ENCODE data around the gene GNAS.

Gene GNAS

DNA sequence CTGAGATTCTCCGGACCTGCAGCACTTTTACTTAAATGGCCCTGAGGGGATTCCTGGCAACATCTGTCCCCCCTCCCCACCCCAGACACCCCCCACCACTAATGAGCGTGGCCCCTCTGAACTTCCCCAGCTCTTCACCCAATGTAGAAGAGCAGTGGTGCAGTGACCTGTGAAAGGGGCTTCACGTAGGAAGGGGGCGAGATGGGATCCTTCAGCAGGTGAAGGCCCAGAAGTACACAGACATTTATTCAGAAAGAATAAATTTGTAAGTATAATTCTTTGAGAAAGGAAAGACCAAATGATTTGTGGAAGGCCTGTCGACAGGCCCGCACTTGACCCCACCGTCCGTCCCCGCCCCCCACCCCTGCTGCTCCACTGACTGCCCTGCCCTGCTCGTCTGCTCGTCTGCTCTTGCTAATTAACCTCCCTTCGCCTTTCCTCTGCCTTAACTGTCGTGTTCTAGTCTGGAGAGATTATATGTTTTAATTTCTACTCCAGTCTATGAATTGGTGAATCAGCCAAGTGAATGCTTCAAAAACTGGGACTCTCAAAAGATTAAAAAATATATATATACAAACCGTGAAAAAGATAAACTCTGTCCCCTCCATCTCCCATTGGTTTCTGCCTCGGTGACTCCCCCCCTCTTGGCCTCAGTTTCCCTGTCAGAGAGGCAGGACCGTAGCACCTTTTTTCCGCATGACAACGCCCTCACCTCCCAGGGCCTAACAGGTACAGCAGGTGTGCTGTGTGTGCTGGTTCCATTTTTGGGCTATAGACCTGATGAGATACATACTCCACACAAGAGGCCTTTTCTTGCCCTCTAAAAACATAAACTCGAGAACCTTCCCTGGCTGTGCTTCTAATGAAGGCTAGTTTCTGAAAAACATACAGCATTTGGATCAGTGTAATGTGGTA lies 49.2 kb downstream of the GNAS start:
- DNase-seq, result no peak

DNA sequence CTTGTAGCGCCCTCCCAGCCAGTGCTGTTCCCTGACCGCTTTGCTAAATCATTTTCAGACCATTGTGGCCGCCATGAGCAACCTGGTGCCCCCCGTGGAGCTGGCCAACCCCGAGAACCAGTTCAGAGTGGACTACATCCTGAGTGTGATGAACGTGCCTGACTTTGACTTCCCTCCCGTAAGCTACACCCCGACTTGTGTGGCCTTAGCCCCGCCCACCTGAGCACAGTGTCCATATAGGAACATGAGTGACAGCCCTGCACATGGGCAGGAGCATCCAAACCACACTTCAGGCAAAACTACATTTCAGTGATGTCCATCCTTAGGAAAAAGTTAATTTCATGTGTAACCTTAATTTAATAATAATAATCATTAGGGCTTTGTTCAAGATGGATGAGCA lies 51.1 kb downstream of the GNAS start:
- no peak for DNase-seq

DNA sequence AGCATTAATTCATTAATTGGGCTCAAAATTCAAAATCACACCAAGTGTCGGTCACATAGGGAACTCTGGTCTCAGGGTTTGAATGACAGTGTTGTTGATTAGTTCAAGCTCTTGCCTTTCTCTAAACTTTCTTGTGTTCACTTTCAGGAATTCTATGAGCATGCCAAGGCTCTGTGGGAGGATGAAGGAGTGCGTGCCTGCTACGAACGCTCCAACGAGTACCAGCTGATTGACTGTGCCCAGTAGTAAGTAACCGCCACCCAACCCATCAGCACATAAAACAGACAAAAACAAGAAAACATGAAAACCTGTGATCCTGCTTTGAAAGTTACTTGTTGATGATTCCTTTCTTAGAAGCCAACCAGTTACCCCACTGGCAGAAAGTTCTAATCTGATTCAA lies 52.7 kb downstream of the GNAS start:
- no peak for DNase-seq

DNA sequence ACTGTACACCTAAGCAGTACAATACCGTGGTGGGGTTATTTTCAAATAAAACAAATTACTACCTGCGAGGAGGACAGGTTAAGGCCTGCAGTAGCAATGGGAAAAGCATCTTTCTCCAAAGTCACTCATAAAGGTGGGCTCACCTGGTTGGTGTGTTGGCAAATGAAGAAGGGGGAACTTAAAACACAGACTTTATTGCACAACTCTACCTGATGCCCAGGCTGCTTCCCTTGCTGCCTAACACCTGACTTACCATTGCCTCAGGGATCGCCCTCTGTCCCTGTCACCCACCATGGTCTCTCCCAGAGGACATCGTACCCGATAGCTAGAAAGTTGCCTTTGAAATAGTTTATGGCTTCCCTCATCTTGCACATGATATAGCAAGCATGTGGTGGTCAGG lies 53.6 kb downstream of the GNAS start:
- DNase-seq, result no peak

DNA sequence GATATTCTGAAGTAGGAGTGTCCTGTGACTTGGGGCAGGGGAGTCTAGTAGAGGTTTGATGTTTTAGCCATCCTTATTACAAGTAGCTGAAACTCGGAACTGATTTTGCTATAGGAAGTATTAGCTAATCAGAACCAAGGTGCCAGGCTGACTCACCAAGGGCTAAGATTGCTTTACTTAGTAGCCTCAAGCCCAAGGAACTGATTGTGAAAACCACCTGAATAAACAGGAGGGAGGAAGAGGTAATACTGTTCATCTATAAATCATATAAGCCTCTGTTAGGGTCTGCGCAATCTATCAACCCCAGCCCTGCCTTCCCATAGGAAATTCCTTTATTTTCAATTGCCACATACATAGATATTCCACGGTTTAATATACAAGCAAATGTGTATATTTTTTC lies 54.4 kb downstream of the GNAS start:
- DNase-seq, result peak; percentile 51

DNA sequence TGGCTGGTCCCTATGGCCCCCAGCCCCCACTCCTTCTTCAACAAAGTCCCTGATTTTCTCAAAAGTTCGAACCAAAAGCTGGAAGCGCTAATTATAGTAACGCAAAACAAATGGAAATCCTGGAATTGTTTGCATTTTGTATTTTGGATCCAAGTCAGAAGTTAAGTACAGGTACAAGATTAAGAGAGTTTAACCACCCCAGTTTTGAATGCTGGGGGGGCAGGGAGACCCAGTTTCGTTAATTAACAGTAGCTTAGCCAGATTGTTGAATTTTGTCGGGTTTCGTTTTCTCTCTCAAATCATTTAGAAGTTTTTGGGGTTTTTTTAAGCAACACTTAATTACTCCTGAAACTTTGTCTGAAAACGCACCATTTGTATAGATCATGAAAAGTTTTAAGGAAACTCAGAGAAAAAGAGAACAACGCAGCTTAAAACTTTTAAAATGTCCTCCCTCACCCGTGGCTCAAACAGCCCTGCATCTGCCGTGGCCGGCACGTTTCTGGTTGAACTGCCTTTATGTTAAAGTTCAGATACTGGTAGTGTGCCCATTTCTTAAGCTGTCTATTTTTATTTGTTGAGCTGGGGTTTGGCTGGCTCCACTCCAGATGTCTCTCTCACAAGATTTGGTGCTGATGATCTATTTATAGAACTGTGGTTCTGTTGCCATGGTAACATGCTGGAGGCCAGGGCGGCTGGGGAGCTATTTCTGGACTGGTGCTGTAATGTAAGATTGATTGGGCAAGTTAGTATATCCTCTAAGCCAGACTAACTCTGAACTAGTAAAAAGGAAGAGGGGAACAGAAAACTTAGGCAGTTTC lies 55.0 kb downstream of the GNAS start:
- peak; percentile 87 for DNase-seq

DNA sequence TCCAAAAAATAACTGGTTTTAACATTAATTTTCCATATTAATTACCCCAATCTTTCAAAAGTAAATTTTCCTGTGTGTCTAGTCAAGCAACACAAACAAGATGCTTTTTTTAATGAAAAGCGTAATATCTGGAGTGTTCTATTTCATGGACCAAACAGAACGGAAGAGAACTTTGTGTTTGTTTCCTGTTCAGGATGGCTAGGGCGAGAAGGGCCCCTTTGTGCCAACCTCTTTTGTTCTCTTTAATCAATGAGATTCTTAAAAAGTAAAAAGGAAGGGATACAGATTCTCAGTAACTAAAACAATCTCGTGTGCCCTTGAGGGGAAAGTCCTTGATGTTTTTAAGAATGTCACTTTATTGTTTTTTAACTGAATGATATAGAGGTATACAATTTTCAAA lies 55.7 kb downstream of the GNAS start:
- no peak for DNase-seq

DNA sequence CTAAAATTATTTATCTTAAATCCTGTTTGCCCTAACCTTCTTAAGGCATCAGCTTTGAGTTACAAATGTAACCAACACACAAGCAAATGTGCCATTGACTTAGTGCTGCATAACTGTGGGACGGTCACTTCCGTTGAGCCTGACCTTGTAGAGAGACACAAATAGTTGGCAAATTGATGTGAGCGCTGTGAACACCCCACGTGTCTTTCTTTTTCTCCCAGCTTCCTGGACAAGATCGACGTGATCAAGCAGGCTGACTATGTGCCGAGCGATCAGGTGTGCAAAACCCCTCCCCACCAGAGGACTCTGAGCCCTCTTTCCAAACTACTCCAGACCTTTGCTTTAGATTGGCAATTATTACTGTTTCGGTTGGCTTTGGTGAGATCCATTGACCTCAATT lies 56.4 kb downstream of the GNAS start:
- DNase-seq, result no peak

DNA sequence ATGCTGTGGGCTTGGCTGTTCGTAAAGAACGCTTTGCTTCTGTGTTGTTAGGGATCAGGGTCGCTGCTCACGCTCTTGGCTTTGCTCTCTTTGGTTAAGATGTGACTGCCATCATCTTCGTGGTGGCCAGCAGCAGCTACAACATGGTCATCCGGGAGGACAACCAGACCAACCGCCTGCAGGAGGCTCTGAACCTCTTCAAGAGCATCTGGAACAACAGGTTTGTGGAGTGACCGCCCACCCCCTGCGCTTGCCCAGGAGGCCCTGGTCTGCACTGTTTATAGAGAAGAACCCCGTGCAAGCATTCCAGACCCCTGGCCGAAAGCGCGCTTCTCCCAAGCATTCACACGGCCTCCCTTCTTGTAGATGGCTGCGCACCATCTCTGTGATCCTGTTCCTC lies 57.1 kb downstream of the GNAS start:
- no peak for DNase-seq

DNA sequence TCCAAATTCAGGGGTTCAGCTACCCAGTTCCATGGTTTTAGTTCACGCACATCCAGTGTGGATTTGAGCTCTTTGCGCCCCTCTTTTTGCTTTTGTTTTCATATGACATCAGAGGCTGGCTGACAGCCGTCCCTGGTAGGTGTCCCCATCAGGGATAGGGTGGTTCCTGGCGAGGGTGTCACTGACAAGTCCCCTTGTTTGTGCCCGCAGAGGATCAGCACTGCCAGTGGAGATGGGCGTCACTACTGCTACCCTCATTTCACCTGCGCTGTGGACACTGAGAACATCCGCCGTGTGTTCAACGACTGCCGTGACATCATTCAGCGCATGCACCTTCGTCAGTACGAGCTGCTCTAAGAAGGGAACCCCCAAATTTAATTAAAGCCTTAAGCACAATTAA lies 58.0 kb downstream of the GNAS start:
- no peak for DNase-seq

DNA sequence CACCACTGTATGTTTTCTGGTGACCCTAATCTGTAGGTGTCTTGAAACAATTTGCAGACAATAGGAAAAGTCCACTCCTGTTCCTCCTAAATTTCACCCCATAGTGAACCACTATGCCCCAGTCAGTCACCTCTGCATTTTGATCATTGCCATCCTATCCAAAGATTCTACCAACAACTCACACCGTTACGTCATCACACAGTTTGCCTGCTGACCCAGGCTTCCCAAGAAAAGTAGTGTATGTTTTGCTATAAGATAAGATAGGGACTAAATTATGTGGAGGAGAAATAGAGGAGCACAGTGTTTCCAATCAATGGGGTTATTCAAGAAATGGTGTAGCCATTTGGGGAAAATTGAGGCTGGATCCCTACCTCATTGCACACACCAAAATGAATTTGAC lies 58.8 kb downstream of the GNAS start:
- DNase-seq, result no peak

DNA sequence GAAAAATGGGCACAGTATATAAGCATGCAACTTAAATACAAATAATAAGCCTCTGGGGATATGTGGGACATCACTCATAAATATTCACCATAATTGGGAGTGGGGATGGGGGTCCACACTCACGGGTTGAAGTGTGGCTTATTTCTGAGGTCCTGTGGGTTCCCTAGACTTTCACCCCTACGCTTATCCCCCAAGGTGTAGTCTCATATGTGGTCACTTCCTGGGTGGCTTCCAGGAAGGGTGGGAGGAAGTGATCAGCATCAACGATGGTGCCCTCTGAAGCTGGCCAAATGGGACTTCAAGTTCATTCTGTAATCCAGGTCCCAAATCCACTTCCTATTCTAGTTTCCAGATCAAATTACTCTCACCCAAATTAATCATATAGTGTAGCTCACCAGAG lies 59.5 kb downstream of the GNAS start:
- DNase-seq, result no peak

DNA sequence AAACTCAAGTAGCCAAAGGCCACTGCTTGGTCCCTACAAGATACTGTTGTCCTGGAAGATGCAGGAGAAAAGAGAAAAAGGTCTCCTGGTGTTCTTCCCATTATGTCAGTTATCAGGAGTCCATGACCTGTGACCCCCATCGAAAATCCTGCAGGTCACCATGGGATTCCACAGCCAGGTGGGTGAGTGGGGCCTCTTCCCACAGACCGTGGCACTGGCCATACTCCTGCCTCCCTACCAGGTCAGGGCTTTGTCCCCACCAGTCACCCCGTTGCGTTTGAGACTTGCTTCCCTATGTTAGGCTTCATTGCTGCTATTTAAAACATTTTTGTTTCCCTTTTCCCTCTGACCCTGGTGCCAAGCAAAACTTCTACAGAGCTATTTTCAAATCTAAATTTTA lies 60.6 kb downstream of the GNAS start:
- DNase-seq, result no peak

DNA sequence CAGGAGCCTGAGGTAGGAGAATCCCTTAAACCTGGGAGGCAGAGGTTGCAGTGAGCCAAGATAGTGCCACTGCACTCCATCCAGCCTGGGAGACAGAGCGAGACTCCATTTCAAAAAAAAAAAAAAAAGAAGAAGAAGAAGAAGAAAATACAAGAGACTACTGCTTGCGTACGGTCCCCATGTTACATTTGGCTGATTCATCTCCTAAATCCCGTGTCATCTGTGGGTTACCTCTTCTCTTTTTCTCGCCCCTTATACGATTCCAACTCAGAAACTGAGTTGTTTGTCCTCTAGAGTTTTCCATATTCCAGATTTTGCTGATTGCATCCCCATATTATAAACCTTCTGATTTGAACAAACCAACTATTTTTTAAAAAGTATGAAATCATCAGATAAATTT lies 66.1 kb downstream of the GNAS start:
- no peak for DNase-seq

DNA sequence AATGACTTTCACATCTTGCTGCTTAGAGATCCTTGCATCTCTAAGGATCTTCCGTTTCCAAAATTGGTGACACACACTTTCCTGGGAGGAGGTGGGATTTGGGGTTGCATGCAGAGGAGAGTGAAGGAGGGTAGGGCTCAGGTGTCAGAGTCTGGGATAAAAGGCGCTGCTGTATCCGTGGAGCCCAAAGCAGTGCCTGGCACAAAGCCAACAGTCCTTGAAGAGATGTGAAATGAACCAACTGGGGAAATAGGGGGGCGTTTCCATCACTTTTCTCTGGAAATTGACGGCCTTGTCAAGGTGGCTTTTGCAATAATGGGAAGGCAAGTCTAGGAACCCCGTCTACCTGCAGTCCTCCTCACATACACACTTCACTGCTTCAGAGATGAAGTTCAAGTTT lies 69.0 kb downstream of the GNAS start:
- no peak for DNase-seq

DNA sequence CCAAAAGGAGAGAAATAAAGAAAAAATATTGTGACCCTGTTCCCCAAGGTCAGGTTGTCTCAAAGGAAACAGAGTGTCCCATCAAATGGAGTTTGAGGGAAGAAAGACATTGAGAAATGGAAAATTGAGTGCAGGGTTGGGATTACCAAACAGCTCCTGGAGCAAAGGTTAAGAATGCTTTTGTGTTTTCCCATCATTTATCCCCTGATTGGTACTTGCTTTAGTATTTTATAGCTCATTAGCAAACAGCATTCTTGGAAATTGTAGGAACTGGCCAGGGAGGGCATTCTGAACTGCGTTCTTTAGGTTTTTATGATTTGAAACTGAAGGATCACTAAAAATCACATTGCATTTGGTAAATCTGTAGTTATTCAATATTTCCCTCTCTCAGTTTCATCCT lies 69.5 kb downstream of the GNAS start:
- no peak for DNase-seq

DNA sequence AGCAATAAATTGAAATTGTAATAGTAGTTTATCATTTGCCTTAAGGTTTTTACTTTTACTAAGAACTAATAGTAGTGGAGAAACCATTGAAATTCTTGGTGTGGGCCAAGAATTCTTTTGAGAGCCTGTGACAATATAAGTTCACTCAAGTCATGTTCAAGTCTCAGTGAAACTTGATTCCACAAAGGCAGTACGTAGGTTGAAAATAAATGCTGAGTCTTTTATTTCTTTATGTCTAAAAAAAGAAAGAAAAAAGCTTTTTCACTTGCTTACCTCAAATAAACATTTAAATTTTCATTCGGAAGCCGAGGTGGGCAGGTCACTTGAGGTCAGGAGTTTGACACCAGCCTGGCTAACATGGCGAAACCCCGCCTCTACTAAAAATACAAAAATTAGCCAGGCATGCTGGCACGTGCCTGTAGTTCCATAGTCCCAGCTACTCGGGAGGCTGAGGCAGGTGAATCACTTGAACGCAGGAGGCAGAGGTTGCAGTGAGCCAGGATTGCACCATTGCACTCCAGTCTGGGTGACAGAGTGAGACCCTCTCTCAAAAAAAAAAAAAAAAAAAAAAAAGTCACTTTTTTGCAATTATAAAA lies 70.7 kb downstream of the GNAS start:
- DNase-seq, result no peak

DNA sequence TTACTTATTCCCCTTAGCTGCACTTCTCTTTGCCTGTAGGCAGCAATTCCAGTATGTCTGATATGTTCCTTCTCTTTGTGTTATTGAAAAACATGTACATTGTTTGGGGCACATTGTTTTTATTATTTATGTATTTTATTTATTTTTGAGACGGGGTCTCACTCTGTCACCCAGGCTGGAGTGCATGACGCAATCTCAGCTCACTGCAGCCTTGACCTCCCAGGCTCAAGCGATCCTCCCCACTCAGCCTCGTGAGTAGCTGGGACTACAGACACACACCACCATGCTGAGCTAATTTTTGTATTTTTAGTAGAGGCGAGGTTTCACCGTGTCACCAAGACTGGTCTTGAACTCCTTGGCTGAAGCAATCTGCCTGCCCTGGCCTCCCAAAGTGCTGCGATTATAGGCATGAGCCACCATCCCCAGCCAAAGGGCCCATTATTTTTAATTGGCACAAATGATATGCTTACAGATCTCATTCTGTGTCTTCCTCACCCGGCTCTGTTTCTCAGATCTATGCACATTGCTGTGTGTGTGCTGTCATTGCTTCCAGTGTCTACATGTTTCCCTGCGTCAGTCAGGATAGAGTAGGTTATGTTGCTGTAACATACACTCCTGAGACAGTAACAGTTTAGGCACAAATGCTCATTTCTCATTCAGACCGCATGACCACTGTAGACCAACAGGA lies 74.4 kb downstream of the GNAS start:
- no peak for DNase-seq

DNA sequence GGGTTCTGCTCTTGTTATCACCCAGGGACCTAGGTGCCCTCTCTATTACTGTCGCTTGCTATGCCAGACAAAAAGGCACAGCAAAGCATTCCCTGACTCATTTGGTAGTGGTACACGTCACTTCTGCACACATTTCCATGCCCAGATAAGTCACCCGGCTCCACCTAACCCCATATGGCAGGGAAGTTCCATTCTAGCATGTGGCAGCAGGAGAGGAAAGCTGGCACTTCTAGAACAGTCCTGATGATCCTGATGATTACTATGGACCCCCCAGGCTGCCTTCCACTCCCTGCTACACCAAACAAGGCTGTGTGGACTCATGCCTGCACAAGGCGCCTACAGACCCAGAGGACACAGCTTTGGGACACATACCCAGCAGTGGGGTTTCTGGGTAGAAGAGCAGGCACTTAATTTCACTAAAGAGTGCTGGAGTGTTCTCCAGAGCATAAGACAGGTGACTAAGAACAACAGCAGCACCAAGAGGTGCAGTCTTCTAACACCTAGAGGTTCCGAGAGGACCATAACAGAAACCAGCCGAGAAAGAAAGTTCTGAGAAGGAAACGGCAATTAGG lies 75.1 kb downstream of the GNAS start:
- DNase-seq, result no peak

DNA sequence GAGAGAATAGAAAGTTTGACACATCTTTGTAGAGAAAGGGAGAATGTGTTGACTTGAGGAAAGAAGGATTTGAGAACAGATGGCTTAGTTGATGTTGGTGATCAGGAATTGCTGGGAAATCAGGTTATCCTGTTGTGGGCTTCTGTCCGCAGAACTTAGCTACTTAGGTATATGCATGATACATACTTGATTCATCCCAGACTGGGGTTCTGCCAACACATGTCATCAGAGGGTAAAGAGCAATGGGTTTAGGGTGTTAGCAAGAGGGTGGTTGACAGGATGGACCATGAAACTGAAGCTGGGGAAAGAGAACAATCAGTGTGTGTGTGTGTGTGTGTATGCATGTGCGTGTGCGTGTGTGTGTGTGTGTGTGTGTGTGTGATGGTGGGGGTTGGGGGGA lies 78.0 kb downstream of the GNAS start:
- DNase-seq, result no peak

DNA sequence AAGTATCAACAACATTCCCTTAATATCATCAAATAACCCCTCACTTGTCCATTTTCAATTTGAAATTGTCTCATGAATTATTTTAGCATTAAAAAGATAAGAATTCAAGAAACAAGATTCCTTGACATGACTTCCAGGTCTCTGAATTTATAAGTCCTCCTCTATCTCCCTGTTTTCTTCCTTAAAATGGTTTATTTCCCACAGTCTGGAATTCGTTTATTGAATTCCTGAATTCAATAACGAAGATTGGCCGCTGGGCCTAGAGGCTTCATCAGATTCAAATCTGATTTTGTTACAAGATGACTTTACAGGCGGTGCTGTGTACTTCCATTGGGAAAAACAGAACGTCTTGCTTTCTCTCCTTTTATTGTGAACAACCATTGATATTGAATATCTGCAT lies 79.7 kb downstream of the GNAS start:
- DNase-seq, result no peak

DNA sequence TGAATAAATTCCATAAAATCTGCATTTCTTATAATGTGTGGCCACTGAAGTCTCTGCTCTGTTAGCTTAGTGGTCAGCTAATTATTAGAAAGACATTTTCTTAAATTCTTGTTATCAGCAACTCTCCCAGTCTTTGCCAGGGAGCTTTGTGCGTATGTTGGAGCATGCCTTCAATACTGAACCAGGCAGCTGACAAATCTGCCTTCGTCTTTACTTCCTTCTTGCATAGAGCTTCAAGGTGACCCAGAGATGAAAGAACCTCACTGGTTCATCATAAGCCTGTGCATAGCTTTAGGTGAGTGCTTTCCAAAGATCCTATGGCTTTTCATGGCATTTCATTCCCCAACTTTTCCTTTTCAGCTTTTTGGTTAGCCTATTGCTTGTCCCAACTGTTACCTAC lies 85.6 kb downstream of the GNAS start:
- no peak for DNase-seq

DNA sequence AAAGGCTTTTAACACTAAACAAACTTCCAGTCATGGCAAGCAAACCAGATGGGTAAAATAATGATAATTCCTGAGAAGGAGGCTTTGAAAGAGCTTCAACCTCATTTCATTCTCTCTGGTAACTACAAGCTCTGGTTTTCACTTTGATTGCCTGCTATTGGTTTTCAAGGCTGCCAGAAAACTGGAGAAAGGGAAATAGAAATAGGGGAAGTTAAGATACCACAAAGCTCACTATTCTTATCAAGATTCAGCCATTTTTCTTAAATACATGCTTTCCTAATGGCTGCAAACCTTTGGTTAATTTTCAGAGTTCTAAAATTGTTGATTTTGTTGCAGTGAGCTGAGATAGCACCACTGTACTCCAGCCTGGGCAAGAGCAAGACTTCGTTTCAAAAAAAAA lies 86.0 kb downstream of the GNAS start:
- no peak for DNase-seq

Data from activated CD4-positive, alpha-beta T cell treated with anti-CD3 and anti-CD28 coated beads, Interleukin-2, Interleukin-6, amounts not matched to agents 100 ng/mL and 50 ng/mL, durations not matched to agents 16 hours and 8 hours (primary cell).